AG09319 (cell line): Measurements from ENCODE around the gene SHC2.

Experiments
- DNase-seq: peaks from one replicate; pipeline ENCODE4 v3.0.0-alpha.2; 2010; ENCODE audit warnings: low read depth; ENCODE audit errors: extremely low read depth
- CTCF ChIP-seq: IDR thresholded peaks from 2 replicates; pipeline ENCODE4 v1.5.1; 2011; ENCODE audit warnings: low read depth, mild to moderate bottlenecking, inconsistent platforms, low read length, moderate library complexity

The SHC2 gene

GRCh38 chr19:408441-408901 is 52.4 kb downstream of the SHC2 start:
- DNase-seq: no peak
- no peak for TF ChIP-seq CTCF

GRCh38 chr19:407511-408440 is 53.1 kb downstream of the SHC2 start:
- DNase-seq: no peak
- no peak for TF ChIP-seq CTCF

- TF ChIP-seq CTCF: no peak
- DNase-seq: no peak
Measured at GRCh38 chr19:406971-407510, 53.8 kb downstream of the SHC2 start.

- DNase-seq: no peak
- TF ChIP-seq CTCF: no peak
Measured at GRCh38 chr19:406135-406781, 54.6 kb downstream of the SHC2 start.

- no peak for TF ChIP-seq CTCF
- DNase-seq: no peak
Measured at GRCh38 chr19:405121-405965, 55.5 kb downstream of the SHC2 start.

GRCh38 chr19:403221-404027 is 57.4 kb downstream of the SHC2 start:
- no peak for DNase-seq

More at GRCh38 chr19:403221-404027, 57.4 kb downstream of the SHC2 start:
- TF ChIP-seq CTCF: no peak
